UCSD-AML1 (cell line): ENCODE data around the gene TEX26.
A peak's percentile ranks its signal among the peaks of the same experiment; 100 is the strongest.

Experiments
- DNase-seq: peaks from one replicate; lab custom pipeline; 2025; ENCODE audit not compliant: unreplicated experiment; lab: John Stamatoyannopoulos, UW

TEX26 gene

GRCh38 chr13:30932481-30933353 is at the start of gene TEX26:
TSS of gene TEX26 (plus strand) at chr13:30932656. CDS start at chr13:30932716, 60 bp downstream.
- DNase-seq: no peak

GRCh38 chr13:30882996-30883766 is 49.3 kb upstream of the TEX26 start:
- no peak for DNase-seq

GRCh38 chr13:30884543-30884942 is 47.9 kb upstream of the TEX26 start:
- no peak for DNase-seq

- no peak for DNase-seq
Observed at GRCh38 chr13:30889196-30889690, 43.2 kb upstream of the TEX26 start.

- DNase-seq: peak; percentile 19
Observed at GRCh38 chr13:30892966-30893365, 39.5 kb upstream of the TEX26 start.

GRCh38 chr13:30895773-30896172 is 36.7 kb upstream of the TEX26 start:
- DNase-seq: no peak

GRCh38 chr13:30898070-30898469 is 34.4 kb upstream of the TEX26 start:
- no peak for DNase-seq

- DNase-seq: peak; percentile 27
Observed at GRCh38 chr13:30898678-30899241, 33.7 kb upstream of the TEX26 start.

GRCh38 chr13:30900436-30900835 is 32.0 kb upstream of the TEX26 start:
- no peak for DNase-seq

GRCh38 chr13:30900952-30901749 is 31.3 kb upstream of the TEX26 start:
- no peak for DNase-seq

- DNase-seq: no peak
Observed at GRCh38 chr13:30904043-30904442, 28.4 kb upstream of the TEX26 start.

- no peak for DNase-seq
Observed at GRCh38 chr13:30905932-30906383, 26.5 kb upstream of the TEX26 start, which contains the start of gene MEDAG. TSS of gene MEDAG (plus strand) at chr13:30906271. CDS start at chr13:30906516, 245 bp downstream.

GRCh38 chr13:30906411-30907051 is 25.9 kb upstream of the TEX26 start:
- DNase-seq: no peak

GRCh38 chr13:30907121-30907861 is 25.2 kb upstream of the TEX26 start:
- DNase-seq: peak; percentile 65

- no peak for DNase-seq
Observed at GRCh38 chr13:30908416-30908980, 24.0 kb upstream of the TEX26 start.

- DNase-seq: no peak
Observed at GRCh38 chr13:30910676-30911075, 21.8 kb upstream of the TEX26 start.

- DNase-seq: no peak
Observed at GRCh38 chr13:30915691-30916541, 16.5 kb upstream of the TEX26 start.

- DNase-seq: no peak
Observed at GRCh38 chr13:30916991-30917390, 15.5 kb upstream of the TEX26 start.
